ENCODE results near the gene PRKCA. TPM values are rescaled to one million over a fixed set of nuclear protein-coding genes. Genes with fewer than 3 reads are reported as not detected.

PRKCA gene
- total and polyA plus RNA-seq, 2 of the 13 experiments (the other 11 are each of a cell fraction or from before 2014, with no cell fraction given): 18.5 to 21.5 TPM

- TF ChIP-seq SETDB1 (CRISPR knock-in tag; IDR thresholded peaks at IDR 0.05; ENCODE audit: borderline replicate concordance): no peak
- TF ChIP-seq ZBTB43 (CRISPR knock-in tag; conservative IDR thresholded peaks at IDR 0.05): no peak
- TF ChIP-seq SAP130 (CRISPR knock-in tag; IDR thresholded peaks at IDR 0.05; ENCODE audit: low read depth): 0 out of 2 replicates have a peak, but pooled peaks have one; percentile 21
- no peak for TF ChIP-seq ARID2 (CRISPR knock-in tag; IDR thresholded peaks at IDR 0.05; ENCODE audit: borderline replicate concordance)
- TF ChIP-seq ZZZ3 (CRISPR knock-in tag; IDR thresholded peaks at IDR 0.05; ENCODE audit: borderline replicate concordance): no peak
- TF ChIP-seq CTCF (CRISPR knock-in tag; IDR thresholded peaks at IDR 0.05): no peak
- no peak for TF ChIP-seq FOXA1 (IDR thresholded peaks at IDR 0.05)
- TF ChIP-seq FOXA1 (CRISPR knock-in tag; IDR thresholded peaks at IDR 0.05): no peak
- no peak for TF ChIP-seq DRAP1 (CRISPR knock-in tag; IDR thresholded peaks at IDR 0.05)
- peak; percentile 47; the same call in 1 of the 2 replicates for TF ChIP-seq ETV5 (CRISPR knock-in tag; IDR thresholded peaks at IDR 0.05; ENCODE audit: borderline replicate concordance)
- no peak for TF ChIP-seq ATF1 (CRISPR knock-in tag; IDR thresholded peaks at IDR 0.05)
- peak; percentile 42 for TF ChIP-seq ZNF687 (CRISPR knock-in tag; IDR thresholded peaks at IDR 0.05)
- no peak for TF ChIP-seq ZNF142 (CRISPR knock-in tag; IDR thresholded peaks at IDR 0.05)
- TF ChIP-seq MAFF (IDR thresholded peaks at IDR 0.05; ENCODE audit: low read depth, low read length): no peak
Measured at GRCh38 chr17:66691644-66692420, 389.4 kb downstream of the PRKCA start (continued).

Measured in HepG2 (cell line).